Endothelial cell of umbilical vein (primary cell): ENCODE results near the gene KCNH1. TPM values are rescaled to one million over a fixed set of nuclear protein-coding genes. Genes with fewer than 3 reads are reported as not detected.

Experiments used
- BruUV-seq: library from RNA; stranded (reverse); fragments of 400-500 nt; replicated peaks from 2 replicates; lab custom pipeline; 2021; lab: Mats Ljungman, UMichigan
- CTCF ChIA-PET: fragments of 300-600, 350-600 bp; sonication (Branson Sonifier 250); formaldehyde crosslinking; loops from one replicate; lab custom pipeline; 2021; ENCODE audit warnings: antibody characterized with exemption, inconsistent platforms; lab: Charles Lee
- POLR2A ChIA-PET: fragments of 300-600, 350-600 bp; sonication (Branson Sonifier 250); formaldehyde crosslinking; loops from one replicate; lab custom pipeline; 2021; ENCODE audit warnings: antibody characterized with exemption, inconsistent platforms; lab: Charles Lee
- DNase-seq: peaks from one replicate; pipeline ENCODE4 v3.0.0-alpha.2; 2011; ENCODE audit warnings: low read depth, low spot score
- FAIRE-seq: peaks from 2 replicates; lab custom pipeline; 2011; peaks lifted over from hg19 to GRCh38; lab: Jason Lieb, UNC
- H2AFZ ChIP-seq: 2 replicates; pipeline ENCODE4 v1.6.0; 2012; ENCODE audit warnings: low read depth, low read length, control low read depth, inconsistent platforms
- H3K27ac ChIP-seq: 2 replicates; pipeline ENCODE4 v1.5.1; 2011; ENCODE audit warnings: low read depth, mild to moderate bottlenecking, control low read depth, low read length, moderate library complexity; ENCODE audit not compliant: insufficient read depth
- H3K27me3 ChIP-seq, 2 experiments: 2 replicates each; pipeline versions ENCODE4 v1.6.0 to v1.6.1; 2011; ENCODE audit warnings: low read length in 2 of 2, mixed read lengths in 1 of 2; ENCODE audit not compliant: control insufficient read depth in 2 of 2, insufficient read depth in 2 of 2
- H3K36me3 ChIP-seq, 2 experiments: 2 replicates in 1 of 2; 3 replicates in 1 of 2; pipeline ENCODE4 v1.5.1; 2011; ENCODE audit warnings: low read length in 2 of 2, mild to moderate bottlenecking in 1 of 2, moderate library complexity in 1 of 2; ENCODE audit not compliant: control insufficient read depth in 2 of 2, insufficient read depth in 2 of 2; ENCODE audit errors: extremely low read depth in 1 of 2
- H3K4me1 ChIP-seq: 3 replicates; pipeline ENCODE4 v1.5.1; 2011; ENCODE audit warnings: mild to moderate bottlenecking, low read length; ENCODE audit not compliant: control insufficient read depth, insufficient read depth; ENCODE audit errors: extremely low read depth
- H3K4me2 ChIP-seq: 2 replicates; pipeline ENCODE4 v1.6.1; 2011; ENCODE audit warnings: low read length, control low read depth, mixed read lengths; ENCODE audit not compliant: insufficient read depth
- H3K4me3 ChIP-seq, 3 experiments: fragments of 200-600 bp in 1 of 3; sonication (generic), shearing (Covaris generic) in 1 of 3; replicated peaks in 1 of 3; 2 replicates each; pipeline ENCODE4 v1.5.1; 2011 to 2016; ENCODE audit warnings: control low read depth in 3 of 3, low read length in 3 of 3, mild to moderate bottlenecking in 2 of 3, inconsistent platforms in 1 of 3, low read depth in 1 of 3, moderate library complexity in 1 of 3; ENCODE audit not compliant: insufficient read depth in 1 of 3
- H3K79me2 ChIP-seq: 2 replicates; pipeline ENCODE4 v1.6.0; 2012; ENCODE audit warnings: low read length, inconsistent platforms; ENCODE audit not compliant: control insufficient read depth, insufficient read depth
- H3K9ac ChIP-seq: replicated peaks from 2 replicates; pipeline ENCODE3; 2011; ENCODE audit warnings: low read length, control low read depth; ENCODE audit not compliant: insufficient read depth; ENCODE audit errors: extremely low read depth
- H3K9me1 ChIP-seq: replicated peaks from 3 replicates; pipeline ENCODE4 v1.6.0; 2011; ENCODE audit warnings: mild to moderate bottlenecking, low read length; ENCODE audit not compliant: control insufficient read depth, insufficient read depth; ENCODE audit errors: extremely low read depth
- H3K9me3 ChIP-seq: replicated peaks from 2 replicates; pipeline ENCODE4 v1.5.1; 2012; ENCODE audit warnings: low read length, inconsistent platforms; ENCODE audit not compliant: control insufficient read depth, insufficient read depth
- H4K20me1 ChIP-seq: replicated peaks from 2 replicates; pipeline ENCODE3; 2011; ENCODE audit warnings: mild to moderate bottlenecking, low read length; ENCODE audit not compliant: control insufficient read depth, insufficient read depth; ENCODE audit errors: extremely low read depth
- CTCF ChIP-seq, 2 donors: IDR thresholded peaks; 1 replicate in 1 of 2; 2 replicates in 1 of 2; pipeline ENCODE4 v1.5.1; 2011; ENCODE audit warnings: low read length in 2 of 2, mild to moderate bottlenecking in 2 of 2, moderate library complexity in 2 of 2, control low read depth in 1 of 2, inconsistent platforms in 1 of 2, low read depth in 1 of 2; ENCODE audit not compliant: insufficient read depth in 1 of 2; ENCODE audit errors: extremely low read depth in 1 of 2
- EZH2 ChIP-seq: IDR thresholded peaks from 2 replicates; pipeline ENCODE4 v1.6.1; 2012; ENCODE audit warnings: borderline replicate concordance, low read depth, mild to moderate bottlenecking, moderate library complexity, low read length, inconsistent platforms; ENCODE audit not compliant: severe bottlenecking
- FOS ChIP-seq: IDR thresholded peaks from 2 replicates; pipeline ENCODE4 v1.6.1; 2011; ENCODE audit warnings: mild to moderate bottlenecking, low read length, moderate library complexity, borderline replicate concordance; ENCODE audit not compliant: insufficient read depth
- GATA2 ChIP-seq: IDR thresholded peaks from 2 replicates; pipeline ENCODE4 v1.7.0; 2011; ENCODE audit warnings: low read depth, mild to moderate bottlenecking, moderate library complexity, mixed read lengths, low read length; ENCODE audit not compliant: insufficient read length, insufficient read depth
- JUN ChIP-seq: IDR thresholded peaks from 2 replicates; pipeline ENCODE4 v1.6.1; 2011; ENCODE audit warnings: borderline replicate concordance, low read depth; ENCODE audit not compliant: insufficient read length, insufficient read depth
- MAX ChIP-seq: IDR thresholded peaks from 2 replicates; pipeline ENCODE4 v1.6.1; 2011; ENCODE audit not compliant: insufficient read depth, insufficient read length
- MYC ChIP-seq: IDR thresholded peaks from one replicate; pipeline ENCODE4 v1.6.1; 2011; ENCODE audit warnings: mild to moderate bottlenecking, low read depth, low read length
- POLR2A ChIP-seq: IDR thresholded peaks from 2 replicates; pipeline ENCODE4 v1.6.1; 2012; ENCODE audit warnings: low read depth, mild to moderate bottlenecking, control low read depth, low read length
- POLR2AphosphoS5 ChIP-seq: IDR thresholded peaks from 2 replicates; pipeline ENCODE4 v1.6.1; 2012; ENCODE audit warnings: low read depth, mild to moderate bottlenecking, control low read depth, low read length, moderate library complexity; ENCODE audit not compliant: insufficient read depth
- dilution Hi-C: fragments of 300-500 bp; cut with MboI; formaldehyde crosslinking; loops from one replicate; pipeline ENCODE4 v1.15.0; 2019; ENCODE audit warnings: low sequenced_read_pairs; ENCODE audit not compliant: extremely low pct_ligation_motif_present
- intact Hi-C: fragments of 100-400 bp; cut with micrococcal nuclease; formaldehyde crosslinking; loops from one replicate; pipeline ENCODE4 v1.10.0; 2022
- polyA plus RNA-seq, 4 experiments: library from polyadenylated mRNA; depleted of rRNA in 3 of 4; stranded (reverse) in 3 of 4; unstranded in 1 of 4; fragments of >200 nt; gene quantifications; 2 replicates each; pipeline versions ENCODE4 v1.2.1 to v1.2.3, GENCODE V29; 2011 to 2012; ENCODE audit warnings: missing spikeins in 1 of 4
- total RNA-seq: library from RNA; stranded (reverse); gene quantifications from 2 replicates; pipeline ENCODE4 v1.2.3, GENCODE V29; 2021

KCNH1 gene
- total and polyA plus RNA-seq, 2 donors (not counting 3 experiments of a cell fraction or from before 2014, with no cell fraction given): not detected

GRCh38 chr1:210707300-210708240, 426.4 kb downstream of the KCNH1 start:
- Histone ChIP-seq H3K9me1 (no peaks in the 10 kb centered on the region), H3K9ac (no peak overlapping the region), H3K9me3 (no peaks in the 10 kb centered on the region), H3K4me1 (no peaks in the 10 kb centered on the region), H3K27me3 (no peaks in the 10 kb centered on the region), H3K36me3 (no peaks in the 10 kb centered on the region), H3K27ac (no peak overlapping the region), H2AFZ (no peak overlapping the region), H3K4me3 (no peak overlapping the region), H3K4me2 (no peak overlapping the region), H4K20me1 (no peaks in the 10 kb centered on the region), H3K79me2 (no peaks in the 10 kb centered on the region)
- DNase-seq (no peak), FAIRE-seq (no peak)
- TF ChIP-seq MAX (no peak), FOS (no peak), MYC (no peak), POLR2A (no peak), EZH2 (no peak), POLR2AphosphoS5 (no peak), JUN (no peak), CTCF (IDR thresholded peaks at IDR 0.05; ENCODE audit: extremely low read depth in 1 of 2, insufficient read depth in 1 of 2, low read depth in 1 of 2, low read length in 2 of 2) (no peak), GATA2 (no peak)
- dilution Hi-C loops: no loop called here
- intact Hi-C loops: no loop called here
- ChIA-PET POLR2A (no interaction called here), CTCF (no interaction called here)
- BruUV-seq: no TSS peak
